Measurements from ENCODE around the gene PNCK. TPM values are rescaled to one million over a fixed set of nuclear protein-coding genes. Genes with fewer than 3 reads are reported as not detected.
"Not testable (repeated sequence)": the region's sequence is repeated elsewhere in the genome, so short reads cannot be mapped to it uniquely, and the experiment has no call there.

PNCK gene
- total and polyA plus RNA-seq, 2 donors (not counting 1 experiment from before 2014, with no cell fraction given): 0.33 TPM; not detected in 1

GRCh38 chrX:153684467-153685155 lies 11.0 kb upstream of the PNCK start:
- TF ChIP-seq EZH2 (IDR thresholded peaks at IDR 0.05; ENCODE audit: low read length, missing control alignments): no peak
- TF ChIP-seq CTCF (conservative IDR thresholded peaks at IDR 0.05 in 1 of 2, IDR thresholded peaks at IDR 0.05 in 1 of 2; ENCODE audit: low read depth in 1 of 2, low read length in 2 of 2): no peak
- H3K27ac ChIP-seq (ENCODE audit: insufficient read depth, low read length): no peak overlapping the region
- H2AFZ ChIP-seq (ENCODE audit: low read length): no peak overlapping the region
- no peaks in the 10 kb centered on the region for H3K4me1 ChIP-seq (ENCODE audit: control insufficient read depth, extremely low read depth, insufficient read depth, low read length)
- H3K36me3 ChIP-seq (ENCODE audit: control insufficient read depth, insufficient read depth, low read length): no peaks in the 10 kb centered on the region
- no peak overlapping the region for H3K4me3 ChIP-seq (replicated peaks in 1 of 4; ENCODE audit: control extremely low read depth in 1 of 4, insufficient read depth in 1 of 4, low read depth in 3 of 4, low read length in 4 of 4)
- H3K4me2 ChIP-seq (ENCODE audit: extremely low read depth, insufficient read depth, low read length): no peak overlapping the region
- no peak overlapping the region for H3K9ac ChIP-seq (ENCODE audit: insufficient read depth, low read length)
- H3K27me3 ChIP-seq (ENCODE audit: control insufficient read depth, insufficient read depth, low read length): no peaks in the 10 kb centered on the region
- no peaks in the 10 kb centered on the region for H3K79me2 ChIP-seq (ENCODE audit: control insufficient read depth, insufficient read depth, low read length)
- no peak for DNase-seq (ENCODE audit: low read depth in 2 of 2)
- no peaks in the 10 kb centered on the region for H4K20me1 ChIP-seq (ENCODE audit: control insufficient read depth, extremely low read depth, insufficient read depth, low read length)
- H3K9me3 ChIP-seq (ENCODE audit: control insufficient read depth, insufficient read depth, low read depth, low read length): no peaks in the 10 kb centered on the region

GRCh38 chrX:153683486-153683885 lies 9.9 kb upstream of the PNCK start:
- not testable (repeated sequence) for H3K27me3 ChIP-seq (ENCODE audit: control insufficient read depth, insufficient read depth, low read length); H3K79me2 ChIP-seq (ENCODE audit: control insufficient read depth, insufficient read depth, low read length); H3K36me3 ChIP-seq (ENCODE audit: control insufficient read depth, insufficient read depth, low read length); H4K20me1 ChIP-seq (ENCODE audit: control insufficient read depth, extremely low read depth, insufficient read depth, low read length); H3K9ac ChIP-seq (ENCODE audit: insufficient read depth, low read length); H2AFZ ChIP-seq (ENCODE audit: low read length); H3K27ac ChIP-seq (ENCODE audit: insufficient read depth, low read length); H3K4me2 ChIP-seq (ENCODE audit: extremely low read depth, insufficient read depth, low read length); H3K4me1 ChIP-seq (ENCODE audit: control insufficient read depth, extremely low read depth, insufficient read depth, low read length); H3K4me3 ChIP-seq (replicated peaks in 1 of 4; ENCODE audit: control extremely low read depth in 1 of 4, insufficient read depth in 1 of 4, low read depth in 3 of 4, low read length in 4 of 4); H3K9me3 ChIP-seq (ENCODE audit: control insufficient read depth, insufficient read depth, low read depth, low read length); DNase-seq (ENCODE audit: low read depth in 2 of 2)

- no peak for DNase-seq (ENCODE audit: low read depth in 2 of 2)
- H3K4me2 ChIP-seq (ENCODE audit: extremely low read depth, insufficient read depth, low read length): no peak overlapping the region
- no peak overlapping the region for H3K4me3 ChIP-seq (replicated peaks in 1 of 4; ENCODE audit: control extremely low read depth in 1 of 4, insufficient read depth in 1 of 4, low read depth in 3 of 4, low read length in 4 of 4)
- no peaks in the 10 kb centered on the region for H3K79me2 ChIP-seq (ENCODE audit: control insufficient read depth, insufficient read depth, low read length)
- no peaks in the 10 kb centered on the region for H4K20me1 ChIP-seq (ENCODE audit: control insufficient read depth, extremely low read depth, insufficient read depth, low read length)
- TF ChIP-seq CTCF (conservative IDR thresholded peaks at IDR 0.05 in 1 of 2, IDR thresholded peaks at IDR 0.05 in 1 of 2; ENCODE audit: low read depth in 1 of 2, low read length in 2 of 2): no peak
- no peak for TF ChIP-seq EZH2 (IDR thresholded peaks at IDR 0.05; ENCODE audit: low read length, missing control alignments)
- no peak overlapping the region for H3K9ac ChIP-seq (ENCODE audit: insufficient read depth, low read length)
- no peaks in the 10 kb centered on the region for H3K27me3 ChIP-seq (ENCODE audit: control insufficient read depth, insufficient read depth, low read length)
- H3K9me3 ChIP-seq (ENCODE audit: control insufficient read depth, insufficient read depth, low read depth, low read length): no peaks in the 10 kb centered on the region
- no peaks in the 10 kb centered on the region for H3K4me1 ChIP-seq (ENCODE audit: control insufficient read depth, extremely low read depth, insufficient read depth, low read length)
- no peaks in the 10 kb centered on the region for H3K36me3 ChIP-seq (ENCODE audit: control insufficient read depth, insufficient read depth, low read length)
- H3K27ac ChIP-seq (ENCODE audit: insufficient read depth, low read length): no peak overlapping the region
- no peak overlapping the region for H2AFZ ChIP-seq (ENCODE audit: low read length)
Measured at GRCh38 chrX:153681175-153681574, 7.6 kb upstream of the PNCK start.
